HepG2 (cell line): ENCODE results near the gene GTF2A2. TPM values are rescaled to one million over a fixed set of nuclear protein-coding genes. Genes with fewer than 3 reads are reported as not detected.

Experiments
- ATRX ChIP-seq: sonication (generic); formaldehyde crosslinking; IDR thresholded peaks from 2 replicates; pipeline ENCODE4 v1.4.0; 2020; ENCODE audit warnings: missing genetic modification reagents, borderline replicate concordance
- FOSL2 ChIP-seq: sonication (generic); formaldehyde crosslinking; IDR thresholded peaks from 2 replicates; pipeline ENCODE4 v1.4.0; 2020; ENCODE audit warnings: missing genetic modification reagents
- HOMEZ ChIP-seq: IDR thresholded peaks from 2 replicates; pipeline ENCODE4 v1.6.1; 2016; ENCODE audit warnings: low read depth
- HOXA7 ChIP-seq: sonication (generic); formaldehyde crosslinking; IDR thresholded peaks from 2 replicates; pipeline ENCODE4 v1.8.1; 2022; ENCODE audit warnings: mild to moderate bottlenecking, missing genetic modification reagents, moderate library complexity
- ISL2 ChIP-seq: sonication (generic); formaldehyde crosslinking; IDR thresholded peaks from 2 replicates; pipeline ENCODE4 v1.5.0; 2020; ENCODE audit warnings: missing genetic modification reagents
- JUND ChIP-seq: sonication (generic); formaldehyde crosslinking; IDR thresholded peaks from 2 replicates; pipeline ENCODE4 v1.8.0; 2022; ENCODE audit warnings: mild to moderate bottlenecking, missing genetic modification reagents
- KDM2A ChIP-seq: sonication (generic); formaldehyde crosslinking; IDR thresholded peaks from 2 replicates; pipeline ENCODE4 v1.4.0; 2020; ENCODE audit warnings: low read depth, missing genetic modification reagents, borderline replicate concordance
- NONO ChIP-seq, 2 experiments: fragments of 450-650 bp in 1 of 2; sonication (generic) in 1 of 2; formaldehyde crosslinking in 1 of 2; IDR thresholded peaks in 1 of 2; conservative IDR thresholded peaks in 1 of 2; 2 replicates each; pipeline versions ENCODE4 v1.6.1 to v1.8.0; 2017 to 2022; ENCODE audit warnings: mild to moderate bottlenecking in 1 of 2, missing genetic modification reagents in 1 of 2, moderate library complexity in 1 of 2
- SNRNP70 ChIP-seq: fragments of 200-400 bp; formaldehyde crosslinking; IDR thresholded peaks from 2 replicates; pipeline ENCODE4 v1.6.1; 2017; ENCODE audit warnings: mild to moderate bottlenecking, low read depth, low read length, moderate library complexity
- TBX2 ChIP-seq: sonication (generic); formaldehyde crosslinking; IDR thresholded peaks from 2 replicates; pipeline ENCODE4 v1.5.0; 2020; ENCODE audit warnings: missing genetic modification reagents, mild to moderate bottlenecking, borderline replicate concordance
- TCF7L2 ChIP-seq: IDR thresholded peaks from 2 replicates; pipeline ENCODE4 v1.6.1; 2011; ENCODE audit warnings: mild to moderate bottlenecking, low read depth, low read length, moderate library complexity
- THAP11 ChIP-seq: IDR thresholded peaks from 2 replicates; pipeline ENCODE4 v1.6.1; 2016; ENCODE audit warnings: missing biosample characterization, missing genetic modification reagents
- ZNF121 ChIP-seq: sonication (generic); formaldehyde crosslinking; IDR thresholded peaks from 2 replicates; pipeline ENCODE4 v1.5.0; 2020; ENCODE audit warnings: mild to moderate bottlenecking, missing genetic modification reagents
- ZNF230 ChIP-seq: sonication (generic); formaldehyde crosslinking; IDR thresholded peaks from 2 replicates; pipeline ENCODE4 v1.4.0; 2020; ENCODE audit warnings: mild to moderate bottlenecking, missing genetic modification reagents
- ZNF235 ChIP-seq: sonication (generic); formaldehyde crosslinking; IDR thresholded peaks from 2 replicates; pipeline ENCODE4 v1.8.1; 2023; ENCODE audit warnings: mild to moderate bottlenecking, missing genetic modification reagents, borderline replicate concordance
- ZNF256 ChIP-seq: sonication (generic); formaldehyde crosslinking; conservative IDR thresholded peaks from 2 replicates; pipeline ENCODE4 v1.4.0; 2020; ENCODE audit warnings: missing genetic modification reagents
- ZNF33A ChIP-seq: sonication (generic); formaldehyde crosslinking; IDR thresholded peaks from 2 replicates; pipeline ENCODE4 v1.5.1; 2020; ENCODE audit warnings: missing genetic modification reagents, mild to moderate bottlenecking, moderate library complexity, borderline replicate concordance
- ZNF616 ChIP-seq: sonication (generic); formaldehyde crosslinking; IDR thresholded peaks from 2 replicates; pipeline ENCODE4 v1.5.0; 2020; ENCODE audit warnings: low read depth, mild to moderate bottlenecking, missing genetic modification reagents
- ZNF709 ChIP-seq: sonication (generic); formaldehyde crosslinking; IDR thresholded peaks from 2 replicates; pipeline ENCODE4 v1.5.0; 2020; ENCODE audit warnings: mild to moderate bottlenecking, missing genetic modification reagents
- ZNF746 ChIP-seq: sonication (generic); formaldehyde crosslinking; IDR thresholded peaks from 2 replicates; pipeline ENCODE4 v1.8.0; 2022; ENCODE audit warnings: mild to moderate bottlenecking, missing genetic modification reagents
- polyA plus RNA-seq, 8 experiments: library from polyadenylated mRNA; depleted of rRNA in 3 of 8; stranded (reverse) in 7 of 8; unstranded in 1 of 8; fragments of >200 nt; fragmentation: Illumina TruSeq in 4 of 8; extraction: Trizol in 4 of 8; gene quantifications; 2 replicates each; pipeline versions ENCODE4 v1.2.1 to v1.2.3, GENCODE V29; 2011 to 2016; ENCODE audit warnings: low read depth in 4 of 8, missing spikeins in 1 of 8, mixed read lengths in 1 of 8; ENCODE audit not compliant: insufficient read depth in 1 of 8
- total RNA-seq, 5 experiments: library from RNA; depleted of rRNA; stranded (reverse); fragments of >200 nt; fragmentation: Illumina TruSeq; extraction: Trizol; gene quantifications; 2 replicates each; pipeline ENCODE4 v1.2.3, GENCODE V29; 2016; ENCODE audit warnings: low read depth in 1 of 5
- TF ChIP-seq, protein P1 (sequence below): sonication (generic); formaldehyde crosslinking; IDR thresholded peaks from 2 replicates; pipeline ENCODE4 v1.9.0; 2022; ENCODE audit warnings: missing genetic modification reagents, mild to moderate bottlenecking, borderline replicate concordance
- TF ChIP-seq, protein P2 (sequence below): sonication (generic); formaldehyde crosslinking; IDR thresholded peaks from 2 replicates; pipeline ENCODE4 v1.5.1; 2020; ENCODE audit warnings: missing genetic modification reagents, mild to moderate bottlenecking, borderline replicate concordance

Gene GTF2A2
- total and polyA plus RNA-seq, 2 of the 13 experiments (the other 11 are each of a cell fraction or from before 2014, with no cell fraction given), result 24.4 to 106 TPM

- TF ChIP-seq, protein P1, sequence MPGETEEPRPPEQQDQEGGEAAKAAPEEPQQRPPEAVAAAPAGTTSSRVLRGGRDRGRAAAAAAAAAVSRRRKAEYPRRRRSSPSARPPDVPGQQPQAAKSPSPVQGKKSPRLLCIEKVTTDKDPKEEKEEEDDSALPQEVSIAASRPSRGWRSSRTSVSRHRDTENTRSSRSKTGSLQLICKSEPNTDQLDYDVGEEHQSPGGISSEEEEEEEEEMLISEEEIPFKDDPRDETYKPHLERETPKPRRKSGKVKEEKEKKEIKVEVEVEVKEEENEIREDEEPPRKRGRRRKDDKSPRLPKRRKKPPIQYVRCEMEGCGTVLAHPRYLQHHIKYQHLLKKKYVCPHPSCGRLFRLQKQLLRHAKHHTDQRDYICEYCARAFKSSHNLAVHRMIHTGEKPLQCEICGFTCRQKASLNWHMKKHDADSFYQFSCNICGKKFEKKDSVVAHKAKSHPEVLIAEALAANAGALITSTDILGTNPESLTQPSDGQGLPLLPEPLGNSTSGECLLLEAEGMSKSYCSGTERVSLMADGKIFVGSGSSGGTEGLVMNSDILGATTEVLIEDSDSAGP, result no peak; the same call in 1 of the 2 replicates
- peak; percentile 81; the same call in 1 of the 2 replicates for TF ChIP-seq ZNF230 (CRISPR knock-in tag)
- TF ChIP-seq TBX2 (CRISPR knock-in tag), result peak; percentile 88
- TF ChIP-seq ATRX, result no peak
- no peak for TF ChIP-seq ZNF121 (CRISPR knock-in tag)
- TF ChIP-seq ZNF33A (CRISPR knock-in tag), result peak; percentile 66; the same call in 1 of the 2 replicates
- TF ChIP-seq TCF7L2, result no peak
- TF ChIP-seq JUND (CRISPR knock-in tag), result no peak
- no peak for TF ChIP-seq ZNF256
- TF ChIP-seq FOSL2 (CRISPR knock-in tag), result no peak; the same call in 1 of the 2 replicates
- TF ChIP-seq ZNF616 (CRISPR knock-in tag), result no peak; the same call in 1 of the 2 replicates
- TF ChIP-seq ZNF709 (CRISPR knock-in tag), result no peak
- TF ChIP-seq ZNF235 (CRISPR knock-in tag), result peak; percentile 46; the same call in 1 of the 2 replicates
- no peak for TF ChIP-seq HOXA7 (CRISPR knock-in tag)
- no peak for TF ChIP-seq ZNF746 (CRISPR knock-in tag)
- TF ChIP-seq KDM2A (CRISPR knock-in tag), result peak; percentile 99
- peak; percentile 86 for TF ChIP-seq THAP11 (CRISPR knock-in tag)
- TF ChIP-seq NONO (IDR thresholded peaks at IDR 0.05), result no peak
- 0 out of 2 replicates have a peak, but pooled peaks have one; percentile 59 for TF ChIP-seq NONO (CRISPR knock-in tag; conservative IDR thresholded peaks at IDR 0.05)
- TF ChIP-seq, protein P2, sequence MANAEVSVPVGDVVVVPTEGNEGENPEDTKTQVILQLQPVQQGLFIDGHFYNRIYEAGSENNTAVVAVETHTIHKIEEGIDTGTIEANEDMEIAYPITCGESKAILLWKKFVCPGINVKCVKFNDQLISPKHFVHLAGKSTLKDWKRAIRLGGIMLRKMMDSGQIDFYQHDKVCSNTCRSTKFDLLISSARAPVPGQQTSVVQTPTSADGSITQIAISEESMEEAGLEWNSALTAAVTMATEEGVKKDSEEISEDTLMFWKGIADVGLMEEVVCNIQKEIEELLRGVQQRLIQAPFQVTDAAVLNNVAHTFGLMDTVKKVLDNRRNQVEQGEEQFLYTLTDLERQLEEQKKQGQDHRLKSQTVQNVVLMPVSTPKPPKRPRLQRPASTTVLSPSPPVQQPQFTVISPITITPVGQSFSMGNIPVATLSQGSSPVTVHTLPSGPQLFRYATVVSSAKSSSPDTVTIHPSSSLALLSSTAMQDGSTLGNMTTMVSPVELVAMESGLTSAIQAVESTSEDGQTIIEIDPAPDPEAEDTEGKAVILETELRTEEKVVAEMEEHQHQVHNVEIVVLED (CRISPR knock-in tag), result no peak; the same call in 1 of the 2 replicates
- TF ChIP-seq SNRNP70, result no peak
- TF ChIP-seq ISL2, result peak; percentile 48; the same call in 1 of the 2 replicates
- no peak for TF ChIP-seq HOMEZ (CRISPR knock-in tag)
Measured at GRCh38 chr15:59656897-59657634, at the start of gene GTF2A2 (continued).
